Measurements from ENCODE around the gene DGKG.

- TF ChIP-seq POLR2A (IDR thresholded peaks at IDR 0.05): no peak
- TF ChIP-seq CTCF (IDR thresholded peaks at IDR 0.05): no peak
These were observed 138.6 kb downstream of the DGKG start for GRCh38 chr3:186223476-186223875.
